22Rv1 (cell line): ENCODE results near the gene OSTM1.

Experiments
- H3K27ac ChIP-seq: fragments of 450-650 bp; 2 replicates; pipeline ENCODE4 v1.5.1; 2017
- CTCF ChIP-seq: fragments of 450-650 bp; IDR thresholded peaks from 2 replicates; pipeline ENCODE4 v1.5.1; 2017; ENCODE audit warnings: mild to moderate bottlenecking
- ZFX ChIP-seq: fragments of 450-650 bp; IDR thresholded peaks from 2 replicates; pipeline ENCODE4 v1.6.1; 2017; ENCODE audit warnings: antibody characterized with exemption, borderline replicate concordance

OSTM1 gene

DNA sequence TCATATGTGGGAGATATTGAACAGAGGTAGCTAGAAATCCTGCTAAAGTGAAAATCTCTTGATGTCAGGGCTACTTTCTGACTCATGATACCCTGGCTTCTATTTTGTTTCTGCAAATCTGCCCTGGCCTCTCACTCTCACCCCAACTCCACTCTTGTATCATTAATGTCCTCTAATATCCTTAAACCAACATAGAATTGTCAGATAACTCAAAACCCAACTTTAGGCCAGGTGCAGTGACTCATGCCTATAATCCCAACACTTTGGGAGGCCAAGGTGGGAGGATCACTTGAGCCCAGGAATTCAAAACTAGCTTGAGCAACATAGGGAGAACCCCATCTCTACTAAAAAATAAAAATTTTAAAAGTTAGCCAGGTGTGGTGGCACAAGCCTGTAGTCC, 33.8 kb upstream of the OSTM1 start:
- H3K27ac ChIP-seq, result no peak overlapping the region

DNA sequence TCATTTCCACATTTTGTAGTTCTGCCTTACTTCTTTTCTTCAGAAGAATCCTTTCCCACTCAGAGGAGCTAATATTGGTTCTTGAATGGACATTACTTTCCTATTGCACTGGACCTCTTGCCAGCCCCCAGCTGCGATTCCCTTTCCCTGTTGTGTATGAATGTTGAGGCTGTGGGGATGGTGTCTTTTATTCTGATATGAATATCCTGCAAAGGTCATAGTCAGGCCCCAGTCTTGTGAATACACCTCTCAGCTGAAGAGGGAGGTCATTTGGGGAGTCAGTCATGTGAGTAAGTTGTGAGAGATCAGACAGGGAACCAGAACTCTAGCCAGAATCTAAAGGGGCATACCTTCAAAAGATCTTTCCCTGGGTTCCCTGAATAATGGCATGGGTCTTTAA, 32.6 kb upstream of the OSTM1 start:
- TF ChIP-seq CTCF, result no peak
- TF ChIP-seq ZFX, result no peak
- no peak overlapping the region for H3K27ac ChIP-seq

More for the DNA sequence above, 33.8 kb upstream of the OSTM1 start:
- no peak for TF ChIP-seq ZFX
- TF ChIP-seq CTCF, result no peak

- H3K27ac ChIP-seq, result no peak overlapping the region
- TF ChIP-seq ZFX (no peak), CTCF (no peak)
Measured at GRCh38 chr6:108106694-108107093, 32.2 kb upstream of the OSTM1 start.

DNA sequence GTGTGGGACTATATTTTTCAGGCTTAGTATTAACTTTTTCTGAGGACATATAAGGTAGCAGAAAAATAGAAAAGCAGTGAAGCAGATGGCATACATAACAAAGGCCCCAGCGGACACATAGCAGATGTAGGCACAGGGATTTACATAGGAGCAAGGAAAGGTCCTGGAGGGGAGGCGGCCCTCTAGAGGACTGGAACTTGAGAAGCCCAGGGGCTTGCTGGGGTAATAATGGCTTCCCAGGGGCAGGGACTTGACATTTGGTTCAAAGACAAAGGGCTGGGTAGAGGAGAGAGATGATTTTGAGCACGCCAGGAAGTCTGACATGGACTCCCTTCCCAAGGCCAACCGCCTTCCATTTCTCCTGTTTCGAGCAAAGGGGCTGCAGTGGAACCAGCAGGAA, 31.7 kb upstream of the OSTM1 start:
- H3K27ac ChIP-seq, result no peak overlapping the region
- TF ChIP-seq CTCF (no peak), ZFX (no peak)

DNA sequence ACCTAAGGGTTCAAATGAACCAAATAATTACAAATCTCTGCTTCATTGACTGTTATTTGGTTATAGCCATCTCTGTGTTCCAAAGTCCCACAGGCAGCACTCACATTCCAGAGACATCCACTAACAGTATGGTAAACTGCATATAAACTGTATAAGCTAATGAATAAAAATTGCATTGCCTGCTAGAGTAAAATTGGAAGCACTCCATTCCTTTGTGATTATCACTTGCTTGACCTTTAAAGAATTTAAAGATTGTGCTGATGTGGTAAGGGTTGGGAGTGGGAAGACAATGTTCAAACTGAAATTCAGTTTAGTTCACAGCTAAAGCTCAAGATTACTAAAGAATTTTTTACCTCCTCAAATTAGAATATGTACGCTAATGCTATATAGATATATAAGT, 31.0 kb upstream of the OSTM1 start:
- no peak for TF ChIP-seq ZFX
- TF ChIP-seq CTCF, result no peak
- H3K27ac ChIP-seq, result no peak overlapping the region

DNA sequence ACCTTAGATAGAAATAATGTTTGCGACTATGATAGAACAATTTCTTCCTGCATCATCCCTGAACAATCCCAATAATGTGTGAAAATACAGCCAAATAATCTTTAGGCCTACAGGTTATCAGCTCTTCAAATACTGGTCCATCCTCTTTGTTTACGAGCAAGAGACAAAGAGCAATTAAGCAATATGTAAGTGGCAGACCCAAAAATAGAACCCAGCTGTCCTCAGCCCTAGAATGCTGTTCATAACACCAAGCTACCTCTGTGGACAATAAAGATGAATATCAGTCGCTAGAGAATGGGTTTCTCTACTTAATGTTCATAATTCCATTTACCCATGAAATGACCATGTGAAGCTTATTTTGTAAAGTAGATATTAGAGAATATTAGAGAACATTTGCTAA, 28.4 kb upstream of the OSTM1 start:
- no peak for TF ChIP-seq ZFX
- TF ChIP-seq CTCF, result no peak

GRCh38 chr6:108100003-108100402, 25.5 kb upstream of the OSTM1 start:
- H3K27ac ChIP-seq, result no peak overlapping the region
- TF ChIP-seq CTCF, result no peak
- TF ChIP-seq ZFX, result no peak

More for the DNA sequence above, 28.4 kb upstream of the OSTM1 start:
- no peak overlapping the region for H3K27ac ChIP-seq

DNA sequence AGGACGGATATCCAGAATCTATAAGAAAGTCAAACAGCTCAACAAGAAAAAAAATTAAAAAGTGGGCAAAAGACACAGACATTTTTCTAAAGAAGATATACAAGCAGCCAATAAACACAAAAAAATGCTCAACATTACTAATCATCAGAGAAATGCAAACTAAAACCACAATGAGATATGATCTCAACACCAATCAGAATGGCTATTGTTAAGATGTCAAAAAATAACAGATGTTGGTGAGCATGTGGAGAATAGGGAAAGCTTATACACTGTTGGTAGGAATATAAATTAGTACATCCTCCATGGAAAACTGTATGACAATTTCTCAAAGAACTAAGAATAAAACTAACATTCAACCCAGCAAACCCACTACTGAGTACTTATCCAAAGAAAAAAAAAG, 23.3 kb upstream of the OSTM1 start:
- TF ChIP-seq CTCF, result no peak
- no peak for TF ChIP-seq ZFX
- no peak overlapping the region for H3K27ac ChIP-seq
